Trophoblast cell (in vitro differentiated cells and primary cell): Measurements from ENCODE around the gene CA12.
"Not testable (repeated sequence)": the region's sequence is repeated elsewhere in the genome, so short reads cannot be mapped to it uniquely, and the experiment has no call there.

Experiments
- DNase-seq, 2 donors: peaks; one replicate each; pipeline ENCODE4 v3.0.0-alpha.2; 2016
- H2AFZ ChIP-seq: 2 replicates; pipeline ENCODE4 v1.6.1; 2013; ENCODE audit warnings: low read length, moderate library complexity, mild to moderate bottlenecking; ENCODE audit not compliant: insufficient read depth, poor library complexity
- H2AK5ac ChIP-seq: 2 replicates; pipeline ENCODE4 v1.6.1; 2013; ENCODE audit warnings: mild to moderate bottlenecking, low read length
- H2BK120ac ChIP-seq: 2 replicates; pipeline ENCODE4 v1.6.1; 2013; ENCODE audit warnings: low read length, mild to moderate bottlenecking, moderate library complexity; ENCODE audit not compliant: insufficient read depth, poor library complexity
- H2BK12ac ChIP-seq: 2 replicates; pipeline ENCODE4 v1.6.1; 2013; ENCODE audit warnings: mild to moderate bottlenecking, low read length, moderate library complexity
- H2BK5ac ChIP-seq: 2 replicates; pipeline ENCODE4 v1.6.1; 2013; ENCODE audit warnings: low read length, low read depth, moderate library complexity, mild to moderate bottlenecking; ENCODE audit not compliant: poor library complexity
- H3K14ac ChIP-seq: 2 replicates; pipeline ENCODE4 v1.6.1; 2013; ENCODE audit warnings: mild to moderate bottlenecking, low read length
- H3K18ac ChIP-seq: 2 replicates; pipeline ENCODE4 v1.6.1; 2013; ENCODE audit warnings: mild to moderate bottlenecking, low read length
- H3K23ac ChIP-seq: 2 replicates; pipeline ENCODE4 v1.6.1; 2013; ENCODE audit warnings: low read length
- H3K27ac ChIP-seq: 2 replicates; pipeline ENCODE4 v1.5.1; 2013; ENCODE audit warnings: low read depth, mild to moderate bottlenecking, inconsistent platforms, low read length, moderate library complexity
- H3K27me3 ChIP-seq: 2 replicates; pipeline ENCODE4 v1.6.1; 2013; ENCODE audit warnings: inconsistent platforms, mild to moderate bottlenecking, low read length, moderate library complexity; ENCODE audit not compliant: insufficient read depth
- H3K36me3 ChIP-seq, 2 experiments: 1 replicate in 1 of 2; 2 replicates in 1 of 2; pipeline ENCODE4 v1.6.1; 2013; ENCODE audit warnings: low read length in 2 of 2, mild to moderate bottlenecking in 2 of 2, moderate library complexity in 1 of 2; ENCODE audit not compliant: insufficient read depth in 2 of 2, control insufficient read depth in 1 of 2
- H3K4ac ChIP-seq: 2 replicates; pipeline ENCODE4 v1.6.1; 2013; ENCODE audit warnings: low read depth, mild to moderate bottlenecking, low read length, moderate library complexity
- H3K4me1 ChIP-seq, 2 experiments: 1 replicate in 1 of 2; 2 replicates in 1 of 2; pipeline ENCODE4 v1.6.1; 2013; ENCODE audit warnings: low read length in 2 of 2, mild to moderate bottlenecking in 2 of 2, moderate library complexity in 1 of 2; ENCODE audit not compliant: insufficient read depth in 2 of 2, control insufficient read depth in 1 of 2
- H3K4me2 ChIP-seq: 2 replicates; pipeline ENCODE4 v1.6.1; 2013; ENCODE audit warnings: inconsistent platforms, mild to moderate bottlenecking, low read length, moderate library complexity
- H3K4me3 ChIP-seq: 2 replicates; pipeline ENCODE4 v1.5.1; 2013; ENCODE audit warnings: mild to moderate bottlenecking, low read depth, low read length, inconsistent platforms
- H3K79me1 ChIP-seq: one replicate; pipeline ENCODE4 v1.6.1; 2013; ENCODE audit warnings: low read length
- H3K79me2 ChIP-seq: 2 replicates; pipeline ENCODE4 v1.6.1; 2013; ENCODE audit warnings: low read length, mild to moderate bottlenecking; ENCODE audit not compliant: control insufficient read depth, insufficient read depth, poor library complexity
- H3K9ac ChIP-seq: 2 replicates; pipeline ENCODE4 v1.6.1; 2013; ENCODE audit warnings: mild to moderate bottlenecking, low read length
- H3K9me3 ChIP-seq: 2 replicates; pipeline ENCODE4 v1.6.1; 2013; ENCODE audit warnings: low read depth, mild to moderate bottlenecking, control low read depth, inconsistent platforms, low read length; ENCODE audit not compliant: insufficient read depth
- H4K12ac ChIP-seq: 2 replicates; pipeline ENCODE4 v1.6.1; 2013; ENCODE audit warnings: low read depth, mild to moderate bottlenecking, low read length, moderate library complexity
- H4K8ac ChIP-seq: 2 replicates; pipeline ENCODE4 v1.6.1; 2013; ENCODE audit warnings: low read depth, mild to moderate bottlenecking, low read length, moderate library complexity
- H4K91ac ChIP-seq: one replicate; pipeline ENCODE4 v1.6.1; 2013; ENCODE audit warnings: low read depth, mild to moderate bottlenecking, low read length, moderate library complexity
- WGBS: extraction: QIAGEN DNeasy Blood & Tissue Kit; methylation state at CpG from one replicate; pipeline ENCODE4 v1.1.7; 2013; ENCODE audit warnings: missing lambda C conversion rate; ENCODE audit not compliant: insufficient read length, insufficient coverage; ENCODE audit errors: extremely low coverage; 5-methylcytosine and 5-hydroxymethylcytosine counted together

The CA12 gene

DNA sequence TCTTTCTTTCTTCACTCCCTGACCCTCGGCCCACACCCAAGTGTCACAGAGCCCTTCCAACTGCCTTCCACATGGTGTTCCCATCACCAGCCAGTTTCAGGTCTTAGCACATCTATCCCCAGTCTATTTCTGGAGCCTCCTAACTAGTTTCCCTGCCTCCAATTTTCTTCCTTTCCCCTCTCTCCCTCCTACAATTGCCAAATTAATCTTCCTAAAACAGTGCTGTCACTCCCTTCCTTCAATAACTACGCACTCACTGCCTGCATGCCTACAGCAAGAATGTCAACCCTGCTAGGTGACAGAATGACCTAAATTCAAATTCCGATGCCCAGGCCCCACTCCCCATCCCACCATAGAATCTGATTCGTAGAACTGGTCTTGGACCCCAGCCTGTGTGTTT, 36.1 kb upstream of the CA12 start:
- Histone ChIP-seq H3K79me2 (no peaks in the 10 kb centered on the region), H3K23ac (no peak overlapping the region), H3K27me3 (no peaks in the 10 kb centered on the region), H2AK5ac (no peak overlapping the region), H3K9me3 (no peaks in the 10 kb centered on the region), H2AFZ (no peak overlapping the region), H3K4me2 (no peak overlapping the region), H3K4ac (no peak overlapping the region), H4K12ac (no peak overlapping the region), H2BK12ac (no peak overlapping the region), H3K27ac (no peak overlapping the region), H3K79me1 (no peaks in the 10 kb centered on the region), H4K91ac (no peak overlapping the region), H2BK5ac (no peak overlapping the region), H3K18ac (no peak overlapping the region), H2BK120ac (no peak overlapping the region), H3K36me3 (no peaks in the 10 kb centered on the region), H3K14ac (no peak overlapping the region), H3K9ac (no peak overlapping the region), H3K4me3 (no peak overlapping the region), H3K4me1 (no peaks in the 10 kb centered on the region), H4K8ac (no peak overlapping the region)
- DNase-seq: no peak
- WGBS: no CpG with 5 or more reads among the region's 4 CpGs

DNA sequence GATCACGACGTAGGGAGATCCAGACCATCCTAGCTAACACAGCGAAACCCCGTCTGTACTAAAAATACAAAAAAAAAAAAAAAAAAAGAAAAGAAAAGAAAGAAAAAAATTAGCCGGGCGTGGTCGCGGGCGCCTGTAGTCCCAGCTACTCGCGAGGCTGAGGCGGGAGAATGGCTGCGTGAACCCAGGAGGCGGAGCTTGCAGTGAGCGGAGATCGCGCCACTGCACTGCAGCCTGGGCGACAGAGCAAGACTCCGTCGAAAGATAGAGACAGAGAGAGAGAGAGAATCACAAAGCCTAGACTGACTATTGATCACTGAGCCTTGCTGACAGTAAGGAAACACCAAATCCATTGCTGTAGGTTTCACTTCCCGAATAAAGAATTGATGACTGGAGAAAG, 35.6 kb upstream of the CA12 start:
- H3K9ac ChIP-seq, H2AK5ac ChIP-seq, H3K27me3 ChIP-seq, H3K4ac ChIP-seq, H3K4me3 ChIP-seq, H3K4me2 ChIP-seq, H3K27ac ChIP-seq, H3K4me1 ChIP-seq, H3K14ac ChIP-seq, H2BK12ac ChIP-seq, H2AFZ ChIP-seq, H3K79me1 ChIP-seq, H4K8ac ChIP-seq, H3K18ac ChIP-seq, H4K91ac ChIP-seq, H3K23ac ChIP-seq, H2BK5ac ChIP-seq, H3K36me3 ChIP-seq, H3K9me3 ChIP-seq, H4K12ac ChIP-seq, H2BK120ac ChIP-seq, H3K79me2 ChIP-seq: not testable (repeated sequence)
- peak in 1 of 2 donors; percentile 50 for DNase-seq
- no CpG with 5 or more reads among the region's 21 CpGs for WGBS

DNA sequence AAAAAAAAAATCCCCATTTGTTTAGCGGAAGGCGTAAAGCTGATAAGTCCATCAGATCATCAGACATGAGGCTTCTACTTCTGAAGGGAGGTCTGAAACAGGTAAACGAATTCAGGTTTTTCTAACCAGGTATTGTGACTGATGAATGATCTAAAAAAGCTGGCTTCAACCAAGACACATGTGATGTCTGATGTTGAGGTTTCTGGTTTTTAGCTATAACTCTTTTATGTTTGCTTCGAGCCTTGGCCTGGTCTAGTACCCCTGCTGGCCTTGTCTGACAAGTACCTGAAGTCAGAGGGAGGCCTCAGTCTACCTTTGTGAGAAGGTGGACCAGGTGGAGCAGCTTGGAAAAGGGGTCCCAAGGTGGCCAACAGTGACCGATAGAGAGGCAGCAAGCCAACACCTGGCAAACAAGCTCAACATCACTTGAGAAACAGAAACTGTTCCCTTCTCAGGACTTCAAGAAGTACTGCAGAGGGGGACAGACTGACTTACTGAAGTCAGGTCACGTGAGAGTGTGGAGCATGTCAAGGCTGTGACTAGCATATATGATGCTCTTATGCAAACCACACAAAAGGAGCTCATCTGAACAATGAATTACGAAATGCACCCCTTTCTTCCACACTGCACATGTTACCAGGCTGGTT, 33.0 kb upstream of the CA12 start:
- no peak overlapping the region for H4K12ac ChIP-seq
- no peaks in the 10 kb centered on the region for H3K9me3 ChIP-seq
- no peak overlapping the region for H3K9ac ChIP-seq
- no peak overlapping the region for H2BK12ac ChIP-seq
- no peak overlapping the region for H3K4me2 ChIP-seq
- H3K79me2 ChIP-seq: no peaks in the 10 kb centered on the region
- WGBS: no CpG with 5 or more reads among the region's 7 CpGs
- H3K23ac ChIP-seq: no peak overlapping the region
- no peak overlapping the region for H3K14ac ChIP-seq
- no peak overlapping the region for H2BK5ac ChIP-seq
- no peak overlapping the region for H2AK5ac ChIP-seq
- no peak for DNase-seq
- no peaks in the 10 kb centered on the region for H3K79me1 ChIP-seq
- H4K8ac ChIP-seq: no peak overlapping the region
- H2BK120ac ChIP-seq: no peak overlapping the region
- H3K18ac ChIP-seq: no peak overlapping the region
- no peak overlapping the region for H4K91ac ChIP-seq
- H3K36me3 ChIP-seq: no peaks in the 10 kb centered on the region
- no peak overlapping the region for H2AFZ ChIP-seq
- no peaks in the 10 kb centered on the region for H3K4me1 ChIP-seq
- no peak overlapping the region for H3K27ac ChIP-seq
- no peak overlapping the region for H3K4ac ChIP-seq
- H3K27me3 ChIP-seq: no peaks in the 10 kb centered on the region
- no peak overlapping the region for H3K4me3 ChIP-seq

DNA sequence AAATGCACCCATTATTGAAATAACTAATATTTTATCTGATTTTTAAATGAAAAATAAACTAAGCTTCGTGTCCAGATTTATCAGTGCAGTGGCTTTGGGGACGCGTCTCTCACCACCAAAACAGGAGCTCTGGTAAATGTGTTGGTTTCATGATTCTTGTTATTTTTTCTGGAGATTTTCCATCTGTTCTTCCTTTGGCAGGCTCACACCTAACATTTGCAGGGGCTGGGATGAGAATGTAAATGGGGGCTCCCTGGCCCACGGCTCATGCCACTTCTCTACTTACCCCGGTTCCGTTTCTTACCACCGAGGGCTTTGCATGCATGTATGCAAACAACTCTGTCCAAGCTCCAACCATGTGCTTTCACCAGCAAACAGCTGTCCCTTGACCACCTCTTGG, 30.9 kb upstream of the CA12 start:
- Histone ChIP-seq H3K79me2 (no peaks in the 10 kb centered on the region), H2AK5ac (no peak overlapping the region), H2AFZ (no peak overlapping the region), H4K12ac (no peak overlapping the region), H3K9ac (no peak overlapping the region), H3K4me2 (no peak overlapping the region), H3K36me3 (no peaks in the 10 kb centered on the region), H3K14ac (no peak overlapping the region), H2BK12ac (no peak overlapping the region), H3K4me1 (no peaks in the 10 kb centered on the region), H3K27ac (no peak overlapping the region), H3K4ac (no peak overlapping the region), H4K91ac (no peak overlapping the region), H4K8ac (no peak overlapping the region), H3K18ac (no peak overlapping the region), H2BK120ac (no peak overlapping the region), H3K23ac (no peak overlapping the region), H3K9me3 (no peaks in the 10 kb centered on the region), H2BK5ac (no peak overlapping the region), H3K27me3 (no peaks in the 10 kb centered on the region), H3K4me3 (no peak overlapping the region), H3K79me1 (no peaks in the 10 kb centered on the region)
- DNase-seq: no peak
- WGBS: no CpG with 5 or more reads among the region's 7 CpGs
